Sigmoid colon (tissue), 7 donors: ENCODE measurements around the gene UBTD2. TPM values are rescaled to one million over a fixed set of nuclear protein-coding genes. Genes with fewer than 3 reads are reported as not detected.
A peak's percentile ranks its signal among the peaks of the same experiment; 100 is the strongest.

ENCODE experiments used
- DNase-seq: peaks from one replicate; pipeline ENCODE4 v3.0.0-alpha.2; 2019
- H3K27ac ChIP-seq, 4 donors: fragments of 200-600 bp; sonication (generic); one replicate each; pipeline ENCODE4 v1.5.1; 2016 to 2019; ENCODE audit warnings: mild to moderate bottlenecking in 1 of 4
- H3K27me3 ChIP-seq, 3 donors: fragments of 200-600 bp; sonication (generic); one replicate each; pipeline ENCODE4 v1.5.1; 2019; ENCODE audit warnings: mild to moderate bottlenecking in 1 of 3
- H3K36me3 ChIP-seq, 4 donors: fragments of 200-600 bp; sonication (generic); one replicate each; pipeline ENCODE4 v1.5.1; 2016 to 2019
- H3K4me1 ChIP-seq, 4 donors: fragments of 200-600 bp; sonication (generic); one replicate each; pipeline ENCODE4 v1.5.1; 2017 to 2019
- H3K4me3 ChIP-seq, 4 donors: fragments of 200-600 bp; sonication (generic); one replicate each; pipeline ENCODE4 v1.5.1; 2017 to 2019; ENCODE audit warnings: mild to moderate bottlenecking in 2 of 4, moderate library complexity in 1 of 4
- H3K9me3 ChIP-seq, 4 donors: fragments of 200-600 bp in 3 of 4; sonication (generic) in 3 of 4; one replicate each; pipeline versions ENCODE4 v1.5.1 to v1.6.1; 2013 to 2019
- EP300 ChIP-seq, 4 donors: sonication (generic); formaldehyde crosslinking; IDR thresholded peaks; one replicate each; pipeline ENCODE4 v1.6.1; 2017; ENCODE audit warnings: antibody characterized with exemption in 4 of 4
- POLR2A ChIP-seq, 2 donors: fragments of 450-650 bp; IDR thresholded peaks; one replicate each; pipeline ENCODE4 v1.6.1; 2016; ENCODE audit warnings: antibody characterized with exemption in 2 of 2, mild to moderate bottlenecking in 2 of 2, moderate library complexity in 2 of 2
- POLR2AphosphoS5 ChIP-seq, 4 donors: sonication (generic); formaldehyde crosslinking; IDR thresholded peaks; one replicate each; pipeline ENCODE4 v1.6.1; 2017; ENCODE audit warnings: antibody characterized with exemption in 4 of 4
- WGBS, 2 donors: extraction: QIAGEN DNeasy Blood & Tissue Kit; methylation state at CpG; one replicate each; pipeline ENCODE4 v1.1.7; 2013; 5-methylcytosine and 5-hydroxymethylcytosine counted together
- intact Hi-C: fragments of 100-400 bp; cut with DNase I; formaldehyde crosslinking; loops from one replicate; pipeline ENCODE4 v1.15.1; 2023
- polyA plus RNA-seq, 3 donors: library from polyadenylated mRNA; stranded (reverse); fragments of 200-250 nt; gene quantifications; one replicate each; pipeline ENCODE4 v1.2.3, GENCODE V29; 2013
- total RNA-seq, 4 donors: library from RNA; depleted of rRNA; stranded (reverse); fragments of >200 nt; gene quantifications; one replicate each; pipeline ENCODE4 v1.1.0, GENCODE V29; 2016
- TF ChIP-seq, protein P1 (sequence below), 4 experiments: fragments of 450-650 bp in 3 of 4; fragments of 200-600 bp in 1 of 4; IDR thresholded peaks; one replicate each; pipeline ENCODE4 v1.5.1; 2016 to 2019; ENCODE audit warnings: antibody characterized with exemption in 4 of 4, mild to moderate bottlenecking in 3 of 4, moderate library complexity in 2 of 4
- donor health status: healthy with polysubstance abuse.
- donor health status: Bipolar disorder and iron deficiency.
- donor health status: healthy.

Gene UBTD2
- total and polyA plus RNA-seq, 7 donors, result 12.1 to 22.1 (median 19.9) TPM

DNA sequence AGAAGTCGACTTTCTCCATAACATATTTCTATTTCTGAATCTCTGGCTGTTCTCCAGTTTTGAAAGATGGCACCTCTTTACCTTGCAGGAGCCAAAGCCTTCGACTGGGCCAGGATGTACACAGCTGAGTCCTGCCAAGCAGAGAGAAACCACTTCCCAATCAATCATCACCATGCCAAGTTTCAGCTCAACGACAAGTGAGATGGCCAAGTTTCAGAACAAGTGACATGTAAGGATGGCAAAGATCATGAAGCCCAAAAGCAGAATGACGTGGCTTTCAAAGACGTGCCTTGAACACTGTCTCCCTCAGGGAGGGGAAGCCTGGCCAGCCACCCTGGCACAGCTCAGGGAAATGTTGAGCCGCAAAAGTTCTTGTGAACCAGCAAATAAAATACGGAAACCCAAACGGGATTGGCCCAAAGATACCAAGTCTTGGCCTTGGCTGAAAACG is 113.3 kb downstream of the UBTD2 start:
- WGBS, 2 donors, result 76 to 86% methylated on average over 9 of the region's 9 CpGs
- no peaks in the 10 kb centered on the region for H3K9me3 ChIP-seq
- peaks cover 0 to 19% (median 10%) of the 10 kb centered on the region in 4 donors for H3K4me1 ChIP-seq
- TF ChIP-seq, protein P1, sequence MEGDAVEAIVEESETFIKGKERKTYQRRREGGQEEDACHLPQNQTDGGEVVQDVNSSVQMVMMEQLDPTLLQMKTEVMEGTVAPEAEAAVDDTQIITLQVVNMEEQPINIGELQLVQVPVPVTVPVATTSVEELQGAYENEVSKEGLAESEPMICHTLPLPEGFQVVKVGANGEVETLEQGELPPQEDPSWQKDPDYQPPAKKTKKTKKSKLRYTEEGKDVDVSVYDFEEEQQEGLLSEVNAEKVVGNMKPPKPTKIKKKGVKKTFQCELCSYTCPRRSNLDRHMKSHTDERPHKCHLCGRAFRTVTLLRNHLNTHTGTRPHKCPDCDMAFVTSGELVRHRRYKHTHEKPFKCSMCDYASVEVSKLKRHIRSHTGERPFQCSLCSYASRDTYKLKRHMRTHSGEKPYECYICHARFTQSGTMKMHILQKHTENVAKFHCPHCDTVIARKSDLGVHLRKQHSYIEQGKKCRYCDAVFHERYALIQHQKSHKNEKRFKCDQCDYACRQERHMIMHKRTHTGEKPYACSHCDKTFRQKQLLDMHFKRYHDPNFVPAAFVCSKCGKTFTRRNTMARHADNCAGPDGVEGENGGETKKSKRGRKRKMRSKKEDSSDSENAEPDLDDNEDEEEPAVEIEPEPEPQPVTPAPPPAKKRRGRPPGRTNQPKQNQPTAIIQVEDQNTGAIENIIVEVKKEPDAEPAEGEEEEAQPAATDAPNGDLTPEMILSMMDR (IDR thresholded peaks at IDR 0.05), result no peak
- TF ChIP-seq POLR2A (IDR thresholded peaks at IDR 0.05) (no peak), EP300 (IDR thresholded peaks at IDR 0.05) (no peak), POLR2AphosphoS5 (IDR thresholded peaks at IDR 0.05) (no peak)
- H3K36me3 ChIP-seq, result no peaks in the 10 kb centered on the region
- H3K27ac ChIP-seq, result no peak overlapping the region
- DNase-seq, result no peak
- H3K27me3 ChIP-seq, result no peaks in the 10 kb centered on the region
- no peak overlapping the region for H3K4me3 ChIP-seq
- intact Hi-C loops, result no loop called here

DNA sequence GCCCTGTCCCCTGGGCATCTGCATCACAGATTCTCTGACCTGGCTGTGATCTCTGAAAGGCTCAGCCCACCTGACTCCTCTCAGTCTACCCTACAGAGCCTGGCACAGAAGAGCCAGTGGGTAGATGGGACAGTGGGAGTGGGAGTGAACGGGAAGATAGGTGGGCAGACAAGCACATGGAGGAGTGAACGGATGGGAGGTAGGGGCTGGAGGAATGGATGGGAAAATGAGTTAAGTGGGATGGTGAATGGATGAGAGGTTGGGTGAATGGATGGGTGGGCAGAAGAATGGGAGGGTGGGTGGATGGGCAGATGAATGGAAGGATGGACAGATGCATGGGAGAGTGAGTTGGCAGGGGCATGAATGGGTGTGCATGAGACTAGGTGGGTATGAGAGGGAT is 114.3 kb downstream of the UBTD2 start:
- DNase-seq, result no peak
- H3K36me3 ChIP-seq, result no peaks in the 10 kb centered on the region
- 96 to 100% methylated on average over 2 of the region's 2 CpGs for WGBS, 2 donors
- H3K9me3 ChIP-seq, result no peaks in the 10 kb centered on the region
- peaks cover 0 to 19% (median 12%) of the 10 kb centered on the region in 4 donors for H3K4me1 ChIP-seq
- no peaks in the 10 kb centered on the region for H3K27me3 ChIP-seq
- H3K4me3 ChIP-seq, result no peak overlapping the region
- intact Hi-C loops, result no loop called here
- no peak overlapping the region for H3K27ac ChIP-seq
- no peak for TF ChIP-seq POLR2AphosphoS5 (IDR thresholded peaks at IDR 0.05)
- no peak for TF ChIP-seq EP300 (IDR thresholded peaks at IDR 0.05)
- TF ChIP-seq, protein P1 (IDR thresholded peaks at IDR 0.05), result no peak
- TF ChIP-seq POLR2A (IDR thresholded peaks at IDR 0.05), result no peak

DNA sequence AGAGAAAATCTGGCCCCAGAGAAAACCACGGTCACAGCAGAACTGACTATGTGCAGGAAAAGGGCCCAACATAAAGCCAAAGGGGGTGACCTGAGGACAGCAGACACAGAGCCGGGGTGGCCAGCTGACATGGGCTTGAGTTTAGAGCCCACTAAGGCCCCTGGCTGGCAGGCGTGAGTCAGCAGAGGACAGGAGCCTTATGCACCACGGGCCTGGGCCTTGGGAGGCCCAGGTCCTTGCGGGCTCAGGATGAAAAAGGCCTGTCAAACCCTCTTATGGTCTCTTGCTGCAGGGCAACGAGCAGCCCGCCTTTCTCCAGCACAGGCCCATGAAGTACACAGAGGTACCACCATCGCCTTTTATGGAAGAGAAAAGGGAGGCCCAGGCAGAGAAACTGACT is 115.3 kb downstream of the UBTD2 start:
- Histone ChIP-seq H3K36me3 (no peaks in the 10 kb centered on the region), H3K4me1 (peaks cover 0 to 20% (median 14%) of the 10 kb centered on the region in 4 donors), H3K27me3 (no peaks in the 10 kb centered on the region), H3K27ac (peak overlapping the region in 3 of 4 donors; percentile 37 to 52 (median 45)), H3K4me3 (no peak overlapping the region), H3K9me3 (no peaks in the 10 kb centered on the region)
- no peak for DNase-seq
- intact Hi-C loops, result no loop called here
- 81 to 85% methylated on average over 8 of the region's 8 CpGs for WGBS, 2 donors
- no peak for TF ChIP-seq EP300 (IDR thresholded peaks at IDR 0.05)
- TF ChIP-seq POLR2AphosphoS5 (IDR thresholded peaks at IDR 0.05), result no peak
- no peak for TF ChIP-seq POLR2A (IDR thresholded peaks at IDR 0.05)
- TF ChIP-seq, protein P1 (IDR thresholded peaks at IDR 0.05), result no peak

DNA sequence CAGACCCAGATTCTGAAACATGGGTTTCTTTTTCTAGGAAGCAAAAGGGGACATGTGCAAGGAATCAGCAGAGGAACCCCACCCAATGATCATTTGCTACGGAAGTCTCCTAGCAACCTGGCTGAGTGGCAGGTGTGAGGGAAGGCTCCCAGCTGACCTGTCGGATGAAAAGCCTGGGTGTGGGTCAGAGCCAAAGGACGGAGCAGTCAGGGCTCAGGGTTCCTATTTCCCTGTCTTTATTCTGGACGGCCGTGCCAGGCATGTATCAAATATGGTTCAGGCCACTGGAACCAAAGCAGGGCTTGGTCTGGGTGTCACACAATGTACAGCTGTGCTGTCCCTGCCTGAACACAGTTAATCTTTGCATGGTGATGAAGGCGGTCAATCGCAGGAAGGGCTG is 115.7 kb downstream of the UBTD2 start:
- H3K36me3 ChIP-seq, result no peaks in the 10 kb centered on the region
- H3K4me3 ChIP-seq, result no peak overlapping the region
- H3K27me3 ChIP-seq, result no peaks in the 10 kb centered on the region
- WGBS, 2 donors, result 39 to 74% methylated on average over 7 of the region's 7 CpGs
- DNase-seq, result no peak
- no peaks in the 10 kb centered on the region for H3K9me3 ChIP-seq
- peaks cover 0 to 22% (median 14%) of the 10 kb centered on the region in 4 donors for H3K4me1 ChIP-seq
- peak overlapping the region in 2 of 4 donors; percentile 45 to 52 for H3K27ac ChIP-seq
- TF ChIP-seq, protein P1 (IDR thresholded peaks at IDR 0.05), result no peak
- TF ChIP-seq EP300 (IDR thresholded peaks at IDR 0.05), result no peak
- no peak for TF ChIP-seq POLR2A (IDR thresholded peaks at IDR 0.05)
- no peak for TF ChIP-seq POLR2AphosphoS5 (IDR thresholded peaks at IDR 0.05)
- intact Hi-C loops, result no loop called here
